Measurements from ENCODE around the gene FBXL4.

FBXL4 gene

GRCh38 chr6:98838975-98839374 lies 108.8 kb downstream of the FBXL4 start:
- no peak for DNase-seq (ENCODE audit: low spot score)

DNA sequence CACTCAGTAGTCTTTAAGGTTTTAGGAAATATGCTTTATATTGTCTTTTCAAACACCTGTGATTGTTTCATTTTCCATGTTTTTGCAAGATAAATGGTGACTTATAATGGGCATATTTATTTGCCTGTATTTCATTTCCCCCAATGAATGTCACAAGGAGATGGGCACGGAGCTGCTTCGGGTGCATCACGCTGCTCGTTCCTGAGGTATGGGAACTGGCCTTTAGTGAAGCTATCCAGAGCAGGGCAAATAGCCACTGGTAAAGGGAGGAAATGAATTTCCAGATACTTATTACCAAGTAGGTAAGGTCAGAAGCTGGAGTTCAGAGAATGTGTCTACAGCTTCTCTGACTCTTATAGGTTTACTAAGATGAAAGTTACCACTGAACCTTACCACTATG lies 109.7 kb downstream of the FBXL4 start:
- DNase-seq (ENCODE audit: low spot score), result no peak

DNA sequence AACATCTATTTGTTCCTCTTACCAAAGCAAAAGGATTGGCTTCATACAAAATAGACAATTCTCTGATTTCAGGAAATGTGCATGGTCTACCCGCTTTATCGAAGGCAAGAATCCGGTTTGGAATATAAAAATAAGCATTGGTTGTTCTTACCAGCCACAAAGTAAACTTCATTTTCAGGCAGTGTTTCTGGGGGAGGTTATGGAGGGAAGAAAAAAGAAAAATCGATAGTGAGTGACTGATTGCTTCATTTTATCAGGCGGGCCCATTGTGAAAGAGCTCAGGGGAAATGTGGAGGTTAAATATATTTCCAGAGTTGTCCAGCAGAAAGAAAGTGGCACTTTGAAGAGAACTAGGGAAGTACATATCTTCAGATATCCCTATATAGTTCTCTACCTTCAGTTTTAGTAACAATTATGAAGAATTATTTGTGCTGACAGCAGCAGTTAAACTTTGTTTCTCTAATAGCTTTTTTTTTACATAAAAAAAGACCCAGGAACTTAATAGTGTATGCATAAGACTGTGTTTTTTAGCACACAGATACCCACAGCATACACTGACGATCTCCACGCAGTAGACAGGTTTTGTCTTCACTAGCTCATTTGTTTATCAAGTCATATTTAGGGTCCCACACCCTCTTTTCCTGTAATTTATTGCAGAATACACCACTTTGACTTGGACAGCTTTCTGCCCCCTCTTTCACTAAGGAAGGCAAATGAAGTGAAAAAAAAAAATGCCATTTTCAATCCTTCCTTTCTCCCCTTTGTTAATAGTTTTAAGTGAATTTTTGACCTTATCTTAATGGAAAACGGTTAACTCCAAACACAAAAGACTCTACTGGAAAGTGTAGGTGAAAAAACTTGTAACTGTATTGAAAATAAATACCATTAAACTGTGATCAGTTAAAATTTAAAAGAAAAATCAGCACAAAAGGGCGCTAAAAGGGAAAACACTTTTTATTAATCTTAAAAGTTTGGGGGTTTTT lies 110.5 kb downstream of the FBXL4 start:
- DNase-seq (ENCODE audit: low spot score), result no peak

DNA sequence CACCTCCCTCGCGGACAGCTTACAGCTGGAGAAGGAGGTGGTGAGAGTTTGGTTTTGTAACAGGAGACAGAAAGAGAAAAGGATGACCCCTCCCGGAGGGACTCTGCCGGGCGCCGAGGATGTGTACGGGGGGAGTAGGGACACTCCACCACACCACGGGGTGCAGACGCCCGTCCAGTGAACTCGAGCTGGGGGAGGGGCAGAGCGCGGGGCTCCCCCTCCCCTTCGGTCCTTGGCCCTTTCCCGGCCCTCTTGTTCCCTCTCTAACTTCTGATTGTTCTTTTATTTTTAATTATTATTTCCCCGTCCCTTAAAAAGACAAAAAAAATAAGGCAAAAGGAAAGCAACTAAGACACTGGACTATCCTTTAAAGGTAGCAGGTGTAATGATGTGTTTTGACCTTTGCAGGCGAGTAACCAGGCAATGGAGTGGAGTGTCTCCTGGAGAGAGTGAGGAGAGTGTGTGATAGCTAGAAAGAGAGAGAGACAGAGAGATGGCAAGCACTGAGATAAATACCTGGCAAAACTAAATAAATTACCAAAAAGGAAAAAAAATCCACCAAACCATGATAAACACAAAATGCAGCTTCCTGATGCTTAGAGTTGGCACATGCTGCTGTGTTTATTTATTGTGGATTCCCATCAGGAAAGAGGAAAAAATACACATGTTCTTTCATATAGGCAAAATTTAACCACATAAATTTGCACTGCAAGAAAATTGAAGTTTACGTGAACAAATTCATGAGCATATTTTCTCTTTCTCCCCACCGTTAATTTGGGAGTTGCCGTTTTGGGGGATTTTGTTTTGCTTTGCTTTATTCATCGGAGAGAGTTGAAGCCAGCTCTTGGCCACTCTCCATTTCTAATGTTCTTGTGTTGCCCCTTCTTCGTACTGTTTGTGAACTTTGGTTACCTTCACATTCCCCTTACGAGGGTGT lies 111.5 kb downstream of the FBXL4 start:
- DNase-seq (ENCODE audit: low spot score), result no peak

GRCh38 chr6:98835149-98836024 lies 112.4 kb downstream of the FBXL4 start:
- DNase-seq (ENCODE audit: low spot score), result no peak

DNA sequence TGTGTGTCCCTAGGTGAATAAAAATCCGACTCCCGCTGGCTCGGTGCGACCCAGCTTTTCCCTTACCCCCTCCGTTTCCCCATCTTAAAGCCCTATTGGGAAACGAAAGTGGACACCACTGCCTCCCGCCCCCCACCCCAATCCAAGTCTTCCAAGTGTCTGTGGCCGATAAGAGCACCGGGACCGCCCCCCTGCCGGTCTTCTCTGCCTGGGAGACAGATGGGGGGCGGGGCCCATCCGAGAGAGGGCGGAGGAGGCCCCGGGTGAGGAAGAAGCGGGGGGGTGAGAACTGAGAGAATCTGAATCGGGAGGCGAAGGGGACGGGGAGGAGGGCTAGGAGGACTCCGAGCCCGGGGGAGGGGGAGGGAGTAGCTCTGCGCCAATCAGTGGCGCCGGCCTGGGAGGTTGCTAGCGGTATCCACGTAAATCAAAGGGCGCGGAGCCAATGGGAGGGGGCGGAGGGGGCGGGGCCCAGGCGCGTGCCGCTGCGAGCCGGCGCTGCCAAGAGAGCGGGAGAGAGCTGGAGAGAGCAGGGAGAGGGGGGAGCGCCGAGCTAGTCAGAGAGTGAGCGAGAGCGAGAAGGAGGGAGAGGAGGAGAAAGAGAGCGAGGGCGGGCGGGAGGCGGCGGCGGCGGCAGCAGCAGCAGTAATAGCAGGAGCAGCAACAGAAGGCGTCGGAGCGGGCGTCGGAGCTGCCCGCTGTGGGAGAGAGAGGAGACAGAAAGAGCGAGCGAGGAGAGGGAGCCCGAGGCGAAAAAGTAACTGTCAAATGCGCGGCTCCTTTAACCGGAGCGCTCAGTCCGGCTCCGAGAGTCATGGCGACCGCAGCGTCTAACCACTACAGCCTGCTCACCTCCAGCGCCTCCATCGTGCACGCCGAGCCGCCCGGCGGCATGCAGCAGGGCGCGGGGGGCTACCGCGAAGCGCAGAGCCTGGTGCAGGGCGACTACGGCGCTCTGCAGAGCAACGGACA lies 113.4 kb downstream of the FBXL4 start, which contains the start of gene POU3F2:
Gene POU3F2, plus strand, starts transcription at position 515 of the 972 bp plus-strand sequence. Its CDS starts 300 bp downstream, at position 815.
- peak; percentile 97 for DNase-seq (ENCODE audit: low spot score)

- DNase-seq (ENCODE audit: low spot score), result no peak
Measured at GRCh38 chr6:98833307-98834059, 114.3 kb downstream of the FBXL4 start.

DNA sequence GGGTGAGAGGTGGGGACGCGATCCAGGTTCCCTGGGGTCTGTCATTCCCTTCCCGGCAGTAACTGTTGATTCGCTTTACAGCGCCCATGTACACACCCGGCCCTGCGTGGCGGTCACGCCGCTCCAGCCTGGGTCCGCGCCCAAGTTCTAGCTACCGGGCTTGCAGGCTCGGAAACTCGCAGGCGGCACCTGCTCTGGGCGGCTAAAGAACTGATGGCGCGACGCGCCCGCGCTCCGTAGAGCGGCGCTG lies 114.8 kb downstream of the FBXL4 start:
- no peak for DNase-seq (ENCODE audit: low spot score)

DNA sequence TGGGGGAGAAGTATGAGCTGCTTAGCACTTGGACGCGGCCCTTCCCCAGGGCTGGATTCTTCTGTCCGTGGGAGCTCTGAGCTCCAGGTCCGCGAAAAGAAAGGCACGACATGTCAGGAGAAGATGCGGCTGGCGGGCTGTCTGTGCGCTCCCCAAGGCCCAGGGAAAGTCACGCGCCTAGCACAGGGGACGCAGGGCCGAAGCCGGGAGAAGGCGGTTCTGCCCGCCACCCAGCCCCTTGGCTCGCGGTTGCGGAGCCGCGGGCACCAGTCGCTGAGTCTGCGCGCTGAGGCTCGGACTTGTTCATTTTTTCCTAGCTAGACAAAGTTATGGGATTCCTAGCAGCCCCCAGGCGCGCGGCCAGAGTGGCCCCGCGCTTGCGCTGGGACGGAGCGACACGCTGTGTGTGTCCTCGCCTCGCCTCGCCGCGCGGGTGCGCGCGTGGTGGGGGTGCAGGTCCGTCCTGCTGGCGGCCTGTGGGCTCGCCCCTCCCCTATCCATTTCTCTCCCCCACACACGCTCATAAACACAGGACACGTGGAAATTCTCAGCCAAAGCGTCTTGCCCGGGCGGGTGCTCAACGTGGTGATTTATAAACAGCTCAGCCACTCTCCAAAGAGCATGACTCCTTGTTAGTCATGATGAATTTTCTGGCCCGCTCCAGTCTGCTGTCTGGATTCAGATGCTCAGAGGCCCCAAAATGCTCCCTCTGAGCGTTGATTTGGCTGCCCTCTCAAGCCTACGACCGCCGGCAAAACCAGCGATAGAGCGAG lies 115.3 kb downstream of the FBXL4 start:
- no peak for DNase-seq (ENCODE audit: low spot score)

DNA sequence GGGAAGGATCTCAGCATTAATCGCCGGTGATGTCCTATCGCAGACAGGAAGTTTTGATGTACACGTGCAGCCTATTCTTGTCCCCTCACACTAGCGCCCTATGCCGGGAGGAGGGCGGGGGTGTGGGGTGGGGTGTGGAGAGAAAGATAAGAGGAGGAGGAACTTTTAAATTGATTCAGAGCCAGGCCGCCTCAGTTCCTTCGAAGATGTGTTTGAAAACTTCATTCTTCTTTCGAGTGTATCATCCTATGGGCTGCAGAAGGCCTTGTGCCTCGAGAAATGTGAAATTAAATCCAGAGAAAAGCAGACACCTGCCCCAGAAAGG lies 115.8 kb downstream of the FBXL4 start:
- no peak for DNase-seq (ENCODE audit: low spot score)

DNA sequence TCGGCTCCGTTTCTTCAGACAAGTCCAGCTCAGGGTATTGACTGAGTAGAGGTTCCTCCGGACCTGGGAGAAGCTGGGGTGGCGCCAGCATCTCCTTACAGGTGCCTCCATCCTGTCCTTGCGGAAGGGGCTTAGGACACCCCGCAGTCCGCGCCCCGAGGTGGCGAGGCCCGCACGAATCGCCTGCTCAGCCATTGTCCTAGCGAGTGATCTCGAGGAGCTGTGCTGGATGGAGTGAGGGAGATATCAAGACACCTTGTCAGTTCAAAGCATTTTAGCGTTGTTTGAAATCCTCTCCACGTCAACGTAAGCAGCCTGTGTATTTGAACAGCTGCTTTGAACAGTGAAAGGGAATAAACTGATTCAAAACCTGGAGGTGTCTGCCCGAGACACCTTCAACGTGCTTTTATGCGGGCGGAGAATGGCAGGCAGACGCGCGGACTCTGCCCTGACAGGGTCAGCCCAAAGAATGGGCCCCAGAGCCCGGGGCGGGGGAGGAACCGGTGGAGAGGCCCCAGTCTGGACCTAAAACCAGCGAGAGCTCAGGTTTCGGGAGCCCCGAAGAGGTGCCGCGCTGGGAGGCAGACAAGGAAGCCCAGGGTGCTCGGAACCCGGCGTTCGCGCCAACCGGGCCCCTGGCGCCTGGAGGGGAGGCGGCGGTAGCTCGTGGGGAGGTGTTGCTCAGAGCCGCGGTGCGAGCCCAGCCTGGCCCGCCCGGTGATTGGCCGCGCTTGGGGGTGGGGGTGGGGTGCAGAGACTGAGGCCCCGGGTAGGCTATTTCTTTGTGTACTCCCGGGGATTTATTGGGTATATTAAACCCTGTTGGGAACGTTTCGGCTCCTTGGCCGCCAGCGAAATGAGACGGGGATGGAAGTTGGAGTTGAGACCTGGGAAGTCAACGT lies 116.4 kb downstream of the FBXL4 start:
- no peak for DNase-seq (ENCODE audit: low spot score)

- DNase-seq (ENCODE audit: low spot score), result no peak
Measured at GRCh38 chr6:98830146-98830545, 117.6 kb downstream of the FBXL4 start.

- DNase-seq (ENCODE audit: low spot score), result no peak
Measured at GRCh38 chr6:98828941-98829411, 118.8 kb downstream of the FBXL4 start.

DNA sequence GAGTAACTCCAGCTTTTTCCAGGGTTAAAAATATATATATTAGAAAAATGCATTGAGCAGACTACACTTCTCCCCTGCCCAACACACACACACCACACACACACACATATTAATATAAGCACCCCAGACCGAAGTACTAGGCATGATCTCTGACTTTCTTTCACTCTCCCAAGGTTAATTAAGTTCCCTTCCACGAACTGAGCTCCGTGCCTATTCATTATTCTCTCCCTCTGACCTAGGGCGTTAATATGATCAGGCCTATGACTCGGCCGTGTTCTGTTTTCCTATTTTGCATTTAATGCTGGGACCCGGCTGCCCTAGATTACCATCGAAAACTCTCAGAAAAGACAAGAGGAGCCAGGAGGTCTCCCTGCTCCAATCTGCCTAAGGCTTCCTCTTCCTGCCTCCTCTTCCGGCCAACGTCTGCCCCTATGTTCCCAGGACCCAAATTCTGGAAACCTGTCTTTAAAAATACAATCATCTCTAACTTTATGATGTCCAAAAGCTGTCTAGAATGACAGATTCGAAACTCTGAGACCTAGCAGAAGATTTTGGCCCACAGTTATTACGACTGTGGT lies 119.4 kb downstream of the FBXL4 start:
- no peak for DNase-seq (ENCODE audit: low spot score)

DNA sequence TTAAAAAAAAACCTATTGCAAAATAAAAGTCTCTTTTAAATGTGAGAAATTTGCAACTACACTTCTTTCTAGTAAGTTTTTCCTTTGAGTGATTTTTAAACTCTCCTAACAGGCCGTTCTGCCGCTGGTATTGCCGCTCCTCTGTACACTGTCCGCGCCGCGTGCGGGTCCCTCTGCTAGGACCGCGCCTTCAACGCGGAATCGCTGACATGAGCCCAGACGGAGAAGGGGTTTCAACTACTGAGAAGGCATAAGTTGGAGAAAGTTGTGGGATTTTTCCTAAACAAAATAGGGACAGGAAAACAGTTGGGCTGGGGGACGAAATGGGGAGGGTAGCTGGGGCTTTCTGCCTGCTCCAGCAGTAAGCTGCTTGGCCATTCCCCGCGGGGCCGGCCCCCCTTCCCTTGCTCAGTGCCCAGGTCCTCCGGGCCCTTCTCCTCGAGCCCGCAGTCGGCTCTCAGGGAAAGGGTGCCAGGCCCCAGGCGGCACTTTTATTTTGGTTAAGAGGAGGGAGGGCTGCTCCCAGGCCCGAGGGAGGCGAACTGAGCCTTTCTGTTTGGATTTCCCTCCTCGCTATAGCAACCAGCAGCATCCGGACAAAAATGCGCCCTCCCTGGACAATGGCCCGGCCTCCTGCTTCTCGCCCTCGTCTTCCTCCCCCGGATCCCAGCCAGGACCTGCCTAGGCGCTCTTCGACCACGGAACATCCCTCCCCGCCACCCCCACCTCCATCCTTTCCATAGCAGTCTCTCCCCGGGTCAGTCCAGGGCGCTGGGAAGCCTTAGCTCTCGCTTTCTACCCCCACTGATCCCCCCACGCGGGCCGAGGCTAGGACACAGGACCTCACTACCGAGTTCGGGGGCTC lies 120.2 kb downstream of the FBXL4 start:
- DNase-seq (ENCODE audit: low spot score), result peak; percentile 74

GRCh38 chr6:98825600-98826230 lies 122.0 kb downstream of the FBXL4 start:
- no peak for DNase-seq (ENCODE audit: low spot score)
